ENCODE results near the gene BCL2. TPM values are rescaled to one million over a fixed set of nuclear protein-coding genes. Genes with fewer than 3 reads are reported as not detected.

BCL2 gene
- total and polyA plus RNA-seq, 7 donors = 2.8 to 25.7 (median 11.3) TPM

GRCh38 chr18:63107931-63108330 lies 211.6 kb downstream of the BCL2 start:
- 91 to 98% methylated on average over 7 of the region's 7 CpGs for WGBS, 2 donors

GRCh38 chr18:63107171-63107845 lies 212.3 kb downstream of the BCL2 start:
- WGBS, 2 donors = 55 to 74% methylated on average over 6 of the region's 6 CpGs
- peaks cover 0 to 14% (median 12%) of the 10 kb centered on the region in 4 donors for H3K4me1 ChIP-seq
- no peaks in the 10 kb centered on the region for H3K9me3 ChIP-seq
- no peaks in the 10 kb centered on the region for H3K27me3 ChIP-seq
- H3K36me3 ChIP-seq = no peaks in the 10 kb centered on the region
- H3K27ac ChIP-seq = no peak overlapping the region
- intact Hi-C loops (cut with DNase I) = no loop called here
- DNase-seq = no peak
- TF ChIP-seq POLR2AphosphoS5 (IDR thresholded peaks at IDR 0.05) = no peak
- TF ChIP-seq POLR2A (IDR thresholded peaks at IDR 0.05) = no peak
- TF ChIP-seq EP300 (IDR thresholded peaks at IDR 0.05) = no peak
- no peak for TF ChIP-seq CTCF (IDR thresholded peaks at IDR 0.05)
- H3K4me3 ChIP-seq = no peak overlapping the region

More at GRCh38 chr18:63107931-63108330, 211.6 kb downstream of the BCL2 start:
- TF ChIP-seq POLR2AphosphoS5 (IDR thresholded peaks at IDR 0.05) = no peak
- no peak for TF ChIP-seq EP300 (IDR thresholded peaks at IDR 0.05)
- TF ChIP-seq POLR2A (IDR thresholded peaks at IDR 0.05) = no peak
- Histone ChIP-seq H3K36me3 (no peaks in the 10 kb centered on the region), H3K4me1 (peaks cover 0 to 19% (median 16%) of the 10 kb centered on the region in 4 donors), H3K4me3 (no peak overlapping the region), H3K27me3 (no peaks in the 10 kb centered on the region), H3K27ac (no peak overlapping the region), H3K9me3 (no peaks in the 10 kb centered on the region)
- intact Hi-C loops (cut with DNase I) = no loop called here
- no peak for DNase-seq

- no peaks in the 10 kb centered on the region for H3K36me3 ChIP-seq
- no peak for TF ChIP-seq EP300 (IDR thresholded peaks at IDR 0.05)
- TF ChIP-seq POLR2AphosphoS5 (IDR thresholded peaks at IDR 0.05) = no peak
- no peak for TF ChIP-seq CTCF (IDR thresholded peaks at IDR 0.05)
- TF ChIP-seq POLR2A (IDR thresholded peaks at IDR 0.05) = no peak
- no peak overlapping the region for H3K27ac ChIP-seq
- no peaks in the 10 kb centered on the region for H3K9me3 ChIP-seq
- no peak for DNase-seq
- H3K4me3 ChIP-seq = no peak overlapping the region
- no peaks in the 10 kb centered on the region for H3K27me3 ChIP-seq
- intact Hi-C loops (cut with DNase I) = no loop called here
- H3K4me1 ChIP-seq = peaks cover 0 to 9% (median 6%) of the 10 kb centered on the region in 4 donors
- 56 to 94% methylated on average over 3 of the region's 3 CpGs for WGBS, 2 donors
These were observed 212.8 kb downstream of the BCL2 start for GRCh38 chr18:63106727-63107126.

GRCh38 chr18:63105636-63106316 lies 213.8 kb downstream of the BCL2 start:
- intact Hi-C loops (cut with DNase I) = no loop called here
- no peak for DNase-seq
- H3K27ac ChIP-seq = no peak overlapping the region
- H3K4me3 ChIP-seq = no peak overlapping the region
- 86 to 95% methylated on average over 14 of the region's 14 CpGs for WGBS, 2 donors
- no peaks in the 10 kb centered on the region for H3K36me3 ChIP-seq
- H3K4me1 ChIP-seq = no peaks in the 10 kb centered on the region
- no peaks in the 10 kb centered on the region for H3K27me3 ChIP-seq
- TF ChIP-seq POLR2A (IDR thresholded peaks at IDR 0.05) = no peak
- no peak for TF ChIP-seq CTCF (IDR thresholded peaks at IDR 0.05)
- no peak for TF ChIP-seq POLR2AphosphoS5 (IDR thresholded peaks at IDR 0.05)
- TF ChIP-seq EP300 (IDR thresholded peaks at IDR 0.05) = no peak
- H3K9me3 ChIP-seq = no peaks in the 10 kb centered on the region

GRCh38 chr18:63104868-63105267 lies 214.7 kb downstream of the BCL2 start:
- DNase-seq = no peak
- no peak for TF ChIP-seq POLR2A (IDR thresholded peaks at IDR 0.05)
- TF ChIP-seq EP300 (IDR thresholded peaks at IDR 0.05) = no peak
- no peak for TF ChIP-seq CTCF (IDR thresholded peaks at IDR 0.05)
- no peak for TF ChIP-seq POLR2AphosphoS5 (IDR thresholded peaks at IDR 0.05)
- H3K27ac ChIP-seq = no peak overlapping the region
- no peaks in the 10 kb centered on the region for H3K4me1 ChIP-seq
- no peaks in the 10 kb centered on the region for H3K36me3 ChIP-seq
- 98% methylated on average over 12 of the region's 12 CpGs for WGBS, 2 donors
- intact Hi-C loops (cut with DNase I) = no loop called here
- no peaks in the 10 kb centered on the region for H3K9me3 ChIP-seq
- H3K4me3 ChIP-seq = no peak overlapping the region
- H3K27me3 ChIP-seq = no peaks in the 10 kb centered on the region

Data from sigmoid colon (tissue), 7 donors.